Measurements from ENCODE around the gene UBE2E2.

GRCh38 chr3:23288286-23288685, 85.2 kb downstream of the UBE2E2 start:
- TF ChIP-seq CTCF (IDR thresholded peaks at IDR 0.05 in 4 of 5, conservative IDR thresholded peaks at IDR 0.05 in 1 of 5) = no peak
- no peak for TF ChIP-seq POLR2A (IDR thresholded peaks at IDR 0.05)

Measured in gastrocnemius medialis (tissue), 4 donors.